Kidney (tissue), 14 donors: ENCODE data around the gene CRIM1. TPM values are rescaled to one million over a fixed set of nuclear protein-coding genes. Genes with fewer than 3 reads are reported as not detected.

ENCODE experiments used
- DNase-seq, 5 donors: peaks; one replicate each; pipeline ENCODE4 v3.0.0-alpha.2; 2013 to 2020
- FAIRE-seq: peaks from 2 replicates; lab custom pipeline; 2012; peaks lifted over from hg19 to GRCh38; lab: Jason Lieb, UNC
- H3K27ac ChIP-seq, 2 donors: one replicate each; pipeline ENCODE4 v1.7.0; 2013; ENCODE audit warnings: low read depth in 2 of 2, low read length in 2 of 2, inconsistent platforms in 1 of 2
- H3K27me3 ChIP-seq: one replicate; pipeline ENCODE4 v1.7.1; 2013; ENCODE audit warnings: low read length, inconsistent platforms; ENCODE audit not compliant: control insufficient read depth, insufficient read depth
- H3K36me3 ChIP-seq, 3 donors: one replicate each; pipeline versions ENCODE4 v1.7.0 to v1.7.1; 2013; ENCODE audit warnings: low read length in 3 of 3, control low read depth in 1 of 3, inconsistent platforms in 1 of 3; ENCODE audit not compliant: insufficient read depth in 3 of 3, control insufficient read depth in 2 of 3
- H3K4me1 ChIP-seq, 3 donors: one replicate each; pipeline versions ENCODE4 v1.7.0 to v1.7.1; 2013; ENCODE audit warnings: low read length in 3 of 3, inconsistent platforms in 1 of 3, low read depth in 1 of 3; ENCODE audit not compliant: control insufficient read depth in 2 of 3, insufficient read depth in 2 of 3
- H3K4me3 ChIP-seq, 3 donors: one replicate each; pipeline versions ENCODE4 v1.7.0 to v1.8.1; 2013; ENCODE audit warnings: low read length in 3 of 3, control low read depth in 1 of 3, inconsistent platforms in 1 of 3
- H3K9ac ChIP-seq, 3 donors: one replicate each; pipeline versions ENCODE4 v1.7.0 to v1.7.1; 2013; ENCODE audit warnings: low read length in 3 of 3, control low read depth in 1 of 3, inconsistent platforms in 1 of 3
- H3K9me3 ChIP-seq, 3 donors: one replicate each; pipeline versions ENCODE4 v1.7.0 to v1.7.1; 2013; ENCODE audit warnings: low read length in 3 of 3, control low read depth in 1 of 3, inconsistent platforms in 1 of 3; ENCODE audit not compliant: control insufficient read depth in 2 of 3, insufficient read depth in 1 of 3
- CTCF ChIP-seq: IDR thresholded peaks from 3 replicates; pipeline ENCODE4 v1.5.1; 2012; ENCODE audit warnings: mild to moderate bottlenecking, moderate library complexity, borderline replicate concordance; ENCODE audit not compliant: insufficient read depth; ENCODE audit errors: extremely low read depth
- intact Hi-C: fragments of 100-400 bp; cut with DNase I; formaldehyde crosslinking; loops from one replicate; pipeline ENCODE4 v1.11.1; 2022
- polyA plus RNA-seq: library from polyadenylated mRNA; stranded (reverse); fragments of 350-450 nt; fragmentation: Illumina TruSeq; extraction: RNeasy Lipid Tissue Mini Kit (QIAGEN cat#74804); gene quantifications from one replicate; pipeline ENCODE4 v1.2.3, GENCODE V29; 2014; ENCODE audit warnings: low read depth, low replicate concordance; ENCODE audit not compliant: insufficient read depth
- total RNA-seq: library from RNA; stranded (reverse); fragmentation: NEBNext Ultra II Directional; extraction: Animal tissue kit (Norgen Biotek cat#: 25700); gene quantifications from one replicate; pipeline ENCODE4 v1.2.1, GENCODE V29; 2021
- donor health status: control.
- donor health status: control.
- donor health status: control.
- donor health status: control.
- donor health status: control.
- donor health status: DM: yes; HTN: yes; CAD: no.
- donor health status: Normal renal cell carcinoma (clear cell type).

CRIM1 gene
- total and polyA plus RNA-seq, 2 donors from 2014 or later = 47.2 to 154 TPM

- FAIRE-seq = no peak
Observed at GRCh38 chr2:36449213-36449612, 93.6 kb downstream of the CRIM1 start.

GRCh38 chr2:36449943-36450392 lies 94.4 kb downstream of the CRIM1 start:
- FAIRE-seq = no peak

More at GRCh38 chr2:36449213-36449612, 93.6 kb downstream of the CRIM1 start:
- H3K27ac ChIP-seq = no peak overlapping the region
- TF ChIP-seq CTCF = no peak
- no peaks in the 10 kb centered on the region for H3K9me3 ChIP-seq
- no peaks in the 10 kb centered on the region for H3K27me3 ChIP-seq
- peaks cover 2 to 8% (median 8%) of the 10 kb centered on the region in 3 donors for H3K4me1 ChIP-seq
- peaks cover 2 to 43% (median 8%) of the 10 kb centered on the region in 3 donors for H3K36me3 ChIP-seq
- DNase-seq = no peak
- intact Hi-C loops = no loop called here
- no peak overlapping the region for H3K9ac ChIP-seq
- no peak overlapping the region for H3K4me3 ChIP-seq

GRCh38 chr2:36450466-36451196 lies 95.1 kb downstream of the CRIM1 start:
- Histone ChIP-seq H3K9ac (no peak overlapping the region), H3K4me3 (no peak overlapping the region), H3K4me1 (peaks cover 3 to 15% (median 12%) of the 10 kb centered on the region in 3 donors), H3K36me3 (peaks cover 2 to 37% (median 6%) of the 10 kb centered on the region in 3 donors), H3K27ac (peak overlapping the region in 1 of 2 donors; percentile 51), H3K9me3 (no peaks in the 10 kb centered on the region), H3K27me3 (no peaks in the 10 kb centered on the region)
- TF ChIP-seq CTCF = no peak
- intact Hi-C loops = no loop called here
- no peak for DNase-seq
- FAIRE-seq = no peak

More at GRCh38 chr2:36449943-36450392, 94.4 kb downstream of the CRIM1 start:
- peaks cover 2 to 12% (median 9%) of the 10 kb centered on the region in 3 donors for H3K4me1 ChIP-seq
- peaks cover 2 to 37% (median 8%) of the 10 kb centered on the region in 3 donors for H3K36me3 ChIP-seq
- no peak overlapping the region for H3K4me3 ChIP-seq
- TF ChIP-seq CTCF = no peak
- H3K9me3 ChIP-seq = no peaks in the 10 kb centered on the region
- H3K9ac ChIP-seq = no peak overlapping the region
- no peak overlapping the region for H3K27ac ChIP-seq
- no peak for DNase-seq
- intact Hi-C loops = no loop called here
- H3K27me3 ChIP-seq = no peaks in the 10 kb centered on the region
